Loucy (cell line): Measurements from ENCODE around the gene SMOC2.

ENCODE experiments used
- H2AFZ ChIP-seq: fragments of 200-600 bp; sonication (generic); 2 replicates; pipeline ENCODE4 v1.6.0; 2016; ENCODE audit warnings: antibody characterized with exemption, mild to moderate bottlenecking, low read length, moderate library complexity
- H3F3A ChIP-seq: fragments of 200-600 bp; 2 replicates; pipeline ENCODE4 v1.6.0; 2016; ENCODE audit warnings: antibody characterized with exemption, low read depth, mild to moderate bottlenecking
- H3K27me3 ChIP-seq: fragments of 200-600 bp; sonication (generic); 2 replicates; pipeline ENCODE4 v1.6.1; 2014; ENCODE audit warnings: low read length, mild to moderate bottlenecking; ENCODE audit not compliant: insufficient read depth, poor library complexity, severe bottlenecking
- H3K36me3 ChIP-seq: fragments of 200-600 bp; sonication (generic); 2 replicates; pipeline ENCODE4 v1.6.1; 2016; ENCODE audit warnings: low read length; ENCODE audit not compliant: insufficient read depth
- H3K4me1 ChIP-seq: fragments of 200-600 bp; sonication (generic); 2 replicates; pipeline ENCODE4 v1.5.1; 2014; ENCODE audit warnings: low read length, mild to moderate bottlenecking; ENCODE audit not compliant: insufficient read depth, poor library complexity, severe bottlenecking
- H3K4me2 ChIP-seq: fragments of 200-600 bp; sonication (generic); 2 replicates; pipeline ENCODE4 v1.6.0; 2014; ENCODE audit warnings: antibody characterized with exemption, low read length, low read depth, mild to moderate bottlenecking; ENCODE audit not compliant: poor library complexity, severe bottlenecking
- H3K4me3 ChIP-seq: fragments of 200-600 bp; sonication (generic); 2 replicates; pipeline ENCODE4 v1.5.1; 2014; ENCODE audit warnings: low read length, mild to moderate bottlenecking, mixed read lengths; ENCODE audit not compliant: poor library complexity, severe bottlenecking
- H3K79me2 ChIP-seq: fragments of 200-600 bp; sonication (generic); 2 replicates; pipeline ENCODE4 v1.6.1; 2014; ENCODE audit warnings: low read length; ENCODE audit not compliant: insufficient read depth
- H3K9ac ChIP-seq: fragments of 200-600 bp; sonication (generic); 2 replicates; pipeline ENCODE4 v1.6.0; 2014; ENCODE audit warnings: mild to moderate bottlenecking, low read depth, low read length, moderate library complexity; ENCODE audit not compliant: poor library complexity, severe bottlenecking
- H3K9me2 ChIP-seq: fragments of 200-600 bp; sonication (generic); replicated peaks from 2 replicates; pipeline ENCODE4 v1.6.1; 2016; ENCODE audit warnings: low read depth, low read length, mixed read lengths
- H3K9me3 ChIP-seq: fragments of 200-600 bp; sonication (generic); 2 replicates; pipeline ENCODE4 v1.6.1; 2014; ENCODE audit warnings: mild to moderate bottlenecking, antibody characterized with exemption, low read length, low read depth; ENCODE audit not compliant: insufficient read depth
- H4K20me1 ChIP-seq: fragments of 200-600 bp; sonication (generic); 2 replicates; pipeline ENCODE4 v1.6.0; 2014; ENCODE audit warnings: antibody characterized with exemption, low read length, mild to moderate bottlenecking; ENCODE audit not compliant: insufficient read depth, poor library complexity, severe bottlenecking
- CTCF ChIP-seq: fragments of 200-600 bp; sonication (generic); conservative IDR thresholded peaks from 2 replicates; pipeline ENCODE4 v1.5.1; 2014; ENCODE audit warnings: mild to moderate bottlenecking, antibody characterized with exemption, low read length
- EZH2phosphoT487 ChIP-seq: fragments of 200-600 bp; IDR thresholded peaks from 2 replicates; pipeline ENCODE4 v1.6.1; 2018; ENCODE audit warnings: antibody characterized with exemption, mild to moderate bottlenecking, moderate library complexity, borderline replicate concordance

Gene SMOC2

GRCh38 chr6:168606722-168607121 lies 165.7 kb downstream of the SMOC2 start:
- Histone ChIP-seq H3K27me3 (no peaks in the 10 kb centered on the region), H3K9me3 (peaks cover 11% of the 10 kb centered on the region; the same call in 1 of the 2 replicates), H3K9me2 (no peaks in the 10 kb centered on the region), H3K9ac (no peak overlapping the region), H3K4me3 (no peak overlapping the region), H3K79me2 (no peaks in the 10 kb centered on the region), H3K36me3 (no peaks in the 10 kb centered on the region), H2AFZ (no peak overlapping the region), H3K4me1 (no peaks in the 10 kb centered on the region), H3K4me2 (no peak overlapping the region), H4K20me1 (no peaks in the 10 kb centered on the region), H3F3A (no peaks in the 10 kb centered on the region)
- TF ChIP-seq CTCF (no peak), EZH2phosphoT487 (no peak)

- Histone ChIP-seq H3K4me3 (no peak overlapping the region), H3K4me2 (no peak overlapping the region), H3K79me2 (no peaks in the 10 kb centered on the region), H4K20me1 (no peaks in the 10 kb centered on the region), H3K9ac (no peak overlapping the region), H2AFZ (no peak overlapping the region), H3K27me3 (no peaks in the 10 kb centered on the region), H3K9me3 (peaks cover 11% of the 10 kb centered on the region; the same call in 1 of the 2 replicates), H3F3A (no peaks in the 10 kb centered on the region), H3K4me1 (no peaks in the 10 kb centered on the region), H3K36me3 (no peaks in the 10 kb centered on the region), H3K9me2 (no peaks in the 10 kb centered on the region)
- TF ChIP-seq CTCF (no peak), EZH2phosphoT487 (no peak)
Observed at GRCh38 chr6:168607272-168608112, 166.5 kb downstream of the SMOC2 start.

GRCh38 chr6:168608113-168608400 lies 167.1 kb downstream of the SMOC2 start:
- H3K9me3 ChIP-seq = peaks cover 11% of the 10 kb centered on the region; the same call in 1 of the 2 replicates
- H2AFZ ChIP-seq = no peak overlapping the region
- no peaks in the 10 kb centered on the region for H3K36me3 ChIP-seq
- no peaks in the 10 kb centered on the region for H3F3A ChIP-seq
- no peaks in the 10 kb centered on the region for H3K27me3 ChIP-seq
- no peaks in the 10 kb centered on the region for H3K9me2 ChIP-seq
- no peak overlapping the region for H3K4me2 ChIP-seq
- H4K20me1 ChIP-seq = no peaks in the 10 kb centered on the region
- H3K9ac ChIP-seq = no peak overlapping the region
- no peaks in the 10 kb centered on the region for H3K79me2 ChIP-seq
- H3K4me3 ChIP-seq = no peak overlapping the region
- no peaks in the 10 kb centered on the region for H3K4me1 ChIP-seq
- TF ChIP-seq CTCF = no peak
- no peak for TF ChIP-seq EZH2phosphoT487
